IPS-20b (cell line): ENCODE results near the gene ULK4.
"Not testable (repeated sequence)": the region's sequence is repeated elsewhere in the genome, so short reads cannot be mapped to it uniquely, and the experiment has no call there.

Experiments
- H3K27ac ChIP-seq: one replicate; pipeline ENCODE4 v1.5.1; 2013; ENCODE audit warnings: low read length
- H3K27me3 ChIP-seq: 2 replicates; pipeline ENCODE4 v1.6.1; 2013; ENCODE audit warnings: mild to moderate bottlenecking, low read length, inconsistent platforms; ENCODE audit not compliant: insufficient read depth
- H3K36me3 ChIP-seq: 2 replicates; pipeline ENCODE4 v1.6.1; 2013; ENCODE audit warnings: low read depth, mild to moderate bottlenecking, inconsistent platforms, low read length, moderate library complexity; ENCODE audit not compliant: insufficient read depth
- H3K4me1 ChIP-seq: 2 replicates; pipeline ENCODE4 v1.6.1; 2013; ENCODE audit warnings: mild to moderate bottlenecking, control low read depth, inconsistent platforms, low read length, moderate library complexity; ENCODE audit not compliant: insufficient read depth
- H3K4me3 ChIP-seq: 2 replicates; pipeline ENCODE4 v1.5.1; 2013; ENCODE audit warnings: mild to moderate bottlenecking, low read length, inconsistent platforms
- H3K9ac ChIP-seq: 2 replicates; pipeline ENCODE4 v1.6.1; 2013; ENCODE audit warnings: low read depth, mild to moderate bottlenecking, inconsistent platforms, low read length, moderate library complexity
- H3K9me3 ChIP-seq: 2 replicates; pipeline ENCODE4 v1.6.1; 2013; ENCODE audit warnings: mild to moderate bottlenecking, low read depth, low read length, inconsistent platforms; ENCODE audit not compliant: insufficient read depth

ULK4 gene

GRCh38 chr3:41464401-41464800 is 497.5 kb downstream of the ULK4 start:
- Histone ChIP-seq H3K9me3 (no peaks in the 10 kb centered on the region), H3K4me3 (no peak overlapping the region), H3K9ac (no peak overlapping the region), H3K27me3 (no peaks in the 10 kb centered on the region), H3K4me1 (peaks cover 4% of the 10 kb centered on the region; the same call in 1 of the 2 replicates), H3K36me3 (no peaks in the 10 kb centered on the region), H3K27ac (no peak overlapping the region)

GRCh38 chr3:41462103-41462691 is 499.7 kb downstream of the ULK4 start:
- H3K4me1 ChIP-seq, result peaks cover 4% of the 10 kb centered on the region; the same call in 1 of the 2 replicates
- no peaks in the 10 kb centered on the region for H3K36me3 ChIP-seq
- no peak overlapping the region for H3K4me3 ChIP-seq
- H3K9me3 ChIP-seq, result no peaks in the 10 kb centered on the region
- no peaks in the 10 kb centered on the region for H3K27me3 ChIP-seq
- no peak overlapping the region for H3K9ac ChIP-seq
- no peak overlapping the region for H3K27ac ChIP-seq

GRCh38 chr3:41460736-41461135 is 501.2 kb downstream of the ULK4 start:
- H3K9ac ChIP-seq, result no peak overlapping the region
- H3K36me3 ChIP-seq, result no peaks in the 10 kb centered on the region
- H3K9me3 ChIP-seq, result no peaks in the 10 kb centered on the region
- no peak overlapping the region for H3K27ac ChIP-seq
- no peak overlapping the region for H3K4me3 ChIP-seq
- H3K27me3 ChIP-seq, result no peaks in the 10 kb centered on the region
- peaks cover 4% of the 10 kb centered on the region; the same call in 1 of the 2 replicates for H3K4me1 ChIP-seq

GRCh38 chr3:41457176-41457575 is 504.7 kb downstream of the ULK4 start:
- Histone ChIP-seq H3K36me3 (no peaks in the 10 kb centered on the region), H3K4me3 (no peak overlapping the region), H3K27me3 (no peaks in the 10 kb centered on the region), H3K4me1 (peaks cover 4% of the 10 kb centered on the region; the same call in 1 of the 2 replicates), H3K9ac (no peak overlapping the region), H3K9me3 (no peaks in the 10 kb centered on the region), H3K27ac (no peak overlapping the region)

GRCh38 chr3:41456162-41456561 is 505.7 kb downstream of the ULK4 start:
- no peak overlapping the region for H3K9ac ChIP-seq
- no peak overlapping the region for H3K27ac ChIP-seq
- no peaks in the 10 kb centered on the region for H3K36me3 ChIP-seq
- H3K4me3 ChIP-seq, result no peak overlapping the region
- no peaks in the 10 kb centered on the region for H3K9me3 ChIP-seq
- H3K4me1 ChIP-seq, result peaks cover 4% of the 10 kb centered on the region; the same call in 1 of the 2 replicates
- no peaks in the 10 kb centered on the region for H3K27me3 ChIP-seq

- not testable (repeated sequence) for H3K4me1 ChIP-seq, H3K27me3 ChIP-seq, H3K4me3 ChIP-seq, H3K27ac ChIP-seq, H3K9me3 ChIP-seq, H3K36me3 ChIP-seq, H3K9ac ChIP-seq
Observed at GRCh38 chr3:41453618-41454017, 508.3 kb downstream of the ULK4 start.

GRCh38 chr3:41450416-41451231 is 511.3 kb downstream of the ULK4 start:
- no peaks in the 10 kb centered on the region for H3K36me3 ChIP-seq
- H3K9ac ChIP-seq, result no peak overlapping the region
- no peaks in the 10 kb centered on the region for H3K9me3 ChIP-seq
- H3K4me1 ChIP-seq, result no peaks in the 10 kb centered on the region
- no peak overlapping the region for H3K4me3 ChIP-seq
- H3K27me3 ChIP-seq, result no peaks in the 10 kb centered on the region
- H3K27ac ChIP-seq, result no peak overlapping the region

GRCh38 chr3:41448396-41448795 is 513.5 kb downstream of the ULK4 start:
- no peak overlapping the region for H3K9ac ChIP-seq
- H3K4me3 ChIP-seq, result no peak overlapping the region
- no peaks in the 10 kb centered on the region for H3K9me3 ChIP-seq
- no peaks in the 10 kb centered on the region for H3K36me3 ChIP-seq
- no peak overlapping the region for H3K27ac ChIP-seq
- no peaks in the 10 kb centered on the region for H3K4me1 ChIP-seq
- no peaks in the 10 kb centered on the region for H3K27me3 ChIP-seq

GRCh38 chr3:41447701-41448100 is 514.2 kb downstream of the ULK4 start:
- Histone ChIP-seq H3K36me3 (no peaks in the 10 kb centered on the region), H3K27me3 (no peaks in the 10 kb centered on the region), H3K9ac (no peak overlapping the region)

GRCh38 chr3:41446316-41446715 is 515.6 kb downstream of the ULK4 start:
- H3K4me3 ChIP-seq, H3K27me3 ChIP-seq, H3K9me3 ChIP-seq, H3K27ac ChIP-seq, H3K9ac ChIP-seq, H3K36me3 ChIP-seq, H3K4me1 ChIP-seq: not testable (repeated sequence)

More at GRCh38 chr3:41447701-41448100, 514.2 kb downstream of the ULK4 start:
- no peak overlapping the region for H3K27ac ChIP-seq
- no peaks in the 10 kb centered on the region for H3K4me1 ChIP-seq
- no peaks in the 10 kb centered on the region for H3K9me3 ChIP-seq
- H3K4me3 ChIP-seq, result no peak overlapping the region

GRCh38 chr3:41441568-41441967 is 520.3 kb downstream of the ULK4 start:
- Histone ChIP-seq H3K27me3 (no peaks in the 10 kb centered on the region), H3K27ac (no peak overlapping the region), H3K36me3 (no peaks in the 10 kb centered on the region), H3K4me1 (peaks cover 12% of the 10 kb centered on the region; the same call in 1 of the 2 replicates), H3K9ac (no peak overlapping the region), H3K4me3 (no peak overlapping the region), H3K9me3 (peaks cover 6% of the 10 kb centered on the region; the same call in 1 of the 2 replicates)

- Histone ChIP-seq H3K9me3 (peaks cover 6% of the 10 kb centered on the region; the same call in 1 of the 2 replicates), H3K9ac (no peak overlapping the region), H3K4me1 (peaks cover 12% of the 10 kb centered on the region; the same call in 1 of the 2 replicates), H3K27me3 (no peaks in the 10 kb centered on the region), H3K4me3 (no peak overlapping the region), H3K27ac (no peak overlapping the region), H3K36me3 (no peaks in the 10 kb centered on the region)
Observed at GRCh38 chr3:41441139-41441538, 520.8 kb downstream of the ULK4 start.
